ENCODE results near the gene BYSL. TPM values are rescaled to one million over a fixed set of nuclear protein-coding genes. Genes with fewer than 3 reads are reported as not detected.
"Not testable (repeated sequence)": the region's sequence is repeated elsewhere in the genome, so short reads cannot be mapped to it uniquely, and the experiment has no call there.

The BYSL gene
- total RNA-seq, 1 donor from 2014 or later, result 43.2 TPM

GRCh38 chr6:41939848-41940758, 18.8 kb downstream of the BYSL start:
- Mint-ChIP-seq H3K27ac (peak overlapping the region; percentile 83), H3K4me1 (peaks cover 65% of the 10 kb centered on the region), H3K4me3 (peak overlapping the region; percentile 90), H3K27me3 (no peaks in the 10 kb centered on the region), H3K9me3 (no peaks in the 10 kb centered on the region), H3K36me3 (ENCODE audit: low read depth) (peaks cover 24% of the 10 kb centered on the region)
- intact Hi-C loops (cut with micrococcal nuclease), result loop anchor here (5.0 kb wide), 1 partner anchor 37 kb away; no protein-coding TSS in a partner anchor
- ATAC-seq (ENCODE audit: low read depth), result no peak
- DNase-seq, result no peak
- ChIA-PET POLR2A (interaction anchor here (0.5 to 13.0 kb wide), 13 partner anchors 8 to 909 kb away, joined by 3 to 195 read pairs (median 7); partner anchors contain the start of genes BYSL, MED20, TAF8 and USP49), CTCF (interaction anchor here (0.8 to 8.0 kb wide), 4 partner anchors 19 to 153 kb away, joined by 3 to 90 read pairs (median 9); partner anchors contain the start of genes BYSL, MED20 and TOMM6)
- TF ChIP-seq, protein P1, sequence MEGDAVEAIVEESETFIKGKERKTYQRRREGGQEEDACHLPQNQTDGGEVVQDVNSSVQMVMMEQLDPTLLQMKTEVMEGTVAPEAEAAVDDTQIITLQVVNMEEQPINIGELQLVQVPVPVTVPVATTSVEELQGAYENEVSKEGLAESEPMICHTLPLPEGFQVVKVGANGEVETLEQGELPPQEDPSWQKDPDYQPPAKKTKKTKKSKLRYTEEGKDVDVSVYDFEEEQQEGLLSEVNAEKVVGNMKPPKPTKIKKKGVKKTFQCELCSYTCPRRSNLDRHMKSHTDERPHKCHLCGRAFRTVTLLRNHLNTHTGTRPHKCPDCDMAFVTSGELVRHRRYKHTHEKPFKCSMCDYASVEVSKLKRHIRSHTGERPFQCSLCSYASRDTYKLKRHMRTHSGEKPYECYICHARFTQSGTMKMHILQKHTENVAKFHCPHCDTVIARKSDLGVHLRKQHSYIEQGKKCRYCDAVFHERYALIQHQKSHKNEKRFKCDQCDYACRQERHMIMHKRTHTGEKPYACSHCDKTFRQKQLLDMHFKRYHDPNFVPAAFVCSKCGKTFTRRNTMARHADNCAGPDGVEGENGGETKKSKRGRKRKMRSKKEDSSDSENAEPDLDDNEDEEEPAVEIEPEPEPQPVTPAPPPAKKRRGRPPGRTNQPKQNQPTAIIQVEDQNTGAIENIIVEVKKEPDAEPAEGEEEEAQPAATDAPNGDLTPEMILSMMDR (IDR thresholded peaks at IDR 0.05), result no peak

DNA sequence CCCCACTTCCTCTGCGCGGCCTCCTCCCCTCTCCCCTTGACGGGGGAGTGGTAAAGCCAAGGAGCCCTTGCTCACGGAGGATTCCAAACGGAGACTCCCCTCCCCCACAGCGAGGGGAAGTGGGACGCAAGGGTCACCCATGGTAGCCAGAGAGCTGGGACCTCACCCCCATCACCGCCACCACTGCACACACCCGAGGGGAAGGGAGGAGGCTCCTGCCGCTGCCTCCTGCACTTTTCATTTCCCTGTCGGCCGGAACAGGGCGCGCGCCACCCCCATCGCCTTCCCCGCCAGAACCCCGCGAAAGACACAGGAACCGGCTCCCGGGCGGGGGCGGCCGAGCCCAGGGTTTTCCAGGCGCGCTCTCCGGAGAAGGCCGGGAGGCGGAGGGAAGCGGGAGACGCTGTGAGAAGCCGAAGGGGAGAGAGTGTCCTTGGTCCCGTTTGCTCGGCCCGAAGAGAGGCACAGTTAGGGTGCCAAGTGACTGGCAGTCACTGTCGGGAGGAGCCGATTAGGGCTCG, 19.5 kb downstream of the BYSL start:
- CTCF ChIA-PET, result interaction anchor here (1.1 to 8.0 kb wide), 3 partner anchors 18 to 154 kb away, joined by 4 to 90 read pairs (median 4); partner anchors contain the start of gene TOMM6
- Mint-ChIP-seq H3K9me3 (no peaks in the 10 kb centered on the region), H3K27ac (peak overlapping the region; percentile 83), H3K4me3 (peak overlapping the region; percentile 90), H3K27me3 (no peaks in the 10 kb centered on the region), H3K4me1 (peaks cover 60% of the 10 kb centered on the region), H3K36me3 (ENCODE audit: low read depth) (peaks cover 25% of the 10 kb centered on the region)
- intact Hi-C loops (cut with micrococcal nuclease), result loop anchor here (1.0 to 5.0 kb wide), 6 partner anchors 17 to 98 kb away; partner anchors contain the start of genes BYSL, MED20 and USP49
- DNase-seq (peak; percentile 45), ATAC-seq (ENCODE audit: low read depth) (peak; percentile 15)
- TF ChIP-seq, protein P1 (IDR thresholded peaks at IDR 0.05), result no peak
- POLR2A ChIA-PET, result interaction anchor here (0.7 to 13.0 kb wide), 9 partner anchors 19 to 535 kb away, joined by 3 to 195 read pairs (median 7); partner anchors contain the start of genes BYSL, MED20, TAF8 and USP49

DNA sequence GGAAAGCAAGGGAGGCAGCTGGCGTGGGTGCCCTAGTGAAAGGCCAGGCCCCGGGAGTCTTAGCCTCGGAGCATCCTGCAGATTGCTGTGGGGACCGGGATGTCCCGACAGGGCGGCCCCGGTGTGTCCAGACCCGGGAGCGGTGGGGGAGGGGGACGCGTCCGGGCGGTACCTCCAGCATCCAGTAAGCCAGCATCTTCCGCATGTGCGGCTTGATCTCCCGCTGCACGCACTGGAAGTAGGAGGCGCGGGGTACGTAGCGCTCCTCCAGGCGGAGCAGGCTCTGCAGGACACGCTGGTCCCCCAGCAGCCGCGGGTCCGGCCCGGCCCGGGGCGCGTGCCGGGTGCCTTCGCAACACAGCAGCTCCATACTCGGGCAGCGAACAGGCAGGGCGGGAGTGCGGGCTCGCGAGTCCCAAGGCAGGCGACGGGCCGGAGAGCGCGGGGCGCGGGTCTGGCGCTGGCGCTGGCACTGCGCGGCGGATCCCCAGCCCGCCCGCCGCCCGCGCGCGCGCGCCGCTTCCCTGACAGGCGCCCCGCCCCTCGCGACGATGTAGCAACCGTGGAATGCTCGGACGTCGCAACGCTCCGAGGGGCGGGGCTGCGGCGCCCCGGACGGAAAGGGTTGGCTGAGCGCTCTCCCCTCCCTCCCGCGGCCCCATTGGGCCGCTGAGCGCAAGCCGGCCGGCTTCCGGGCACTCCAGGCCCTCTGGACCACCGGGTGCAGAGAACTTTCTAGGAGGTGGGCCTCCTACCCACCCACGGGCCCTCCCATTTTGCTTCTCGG, 20.2 kb downstream of the BYSL start, which contains the start of gene CCND3:
CCND3 (minus strand) TSS at position 529 of the 787 bp plus-strand sequence; CDS start at position 370, 159 bp downstream.
- peak within 1 kb of the TSS; percentile 90 for H3K4me3 Mint-ChIP-seq
- peak; percentile 85 for DNase-seq
- ATAC-seq (ENCODE audit: low read depth), result peak; percentile 92
- CTCF ChIA-PET, result interaction anchor here (0.9 to 8.0 kb wide), 4 partner anchors 19 to 154 kb away, joined by 4 to 90 read pairs (median 5); partner anchors contain the start of genes BYSL, MED20 and TOMM6
- H3K27ac Mint-ChIP-seq, result peak within 1 kb of the TSS; percentile 89
- peaks cover 53% of the 10 kb centered on the region for H3K4me1 Mint-ChIP-seq
- H3K9me3 Mint-ChIP-seq, result no peaks in the 10 kb centered on the region
- POLR2A ChIA-PET, result interaction anchor here (0.6 to 13.0 kb wide), 13 partner anchors 9 to 154 kb away, joined by 3 to 195 read pairs (median 4); partner anchors contain the start of genes BYSL, MED20, TAF8 and TOMM6
- intact Hi-C loops (cut with micrococcal nuclease), result loop anchor here (1.0 to 5.0 kb wide), 6 partner anchors 17 to 98 kb away; partner anchors contain the start of genes BYSL, MED20 and USP49
- H3K27me3 Mint-ChIP-seq, result no peaks in the 10 kb centered on the region
- H3K36me3 Mint-ChIP-seq (ENCODE audit: low read depth), result peaks cover 19% of the 10 kb centered on the region
- TF ChIP-seq, protein P1 (IDR thresholded peaks at IDR 0.05), result no peak

- Mint-ChIP-seq H3K27me3 (no peaks in the 10 kb centered on the region), H3K36me3 (ENCODE audit: low read depth) (peaks cover 13% of the 10 kb centered on the region), H3K9me3 (no peaks in the 10 kb centered on the region), H3K4me1 (peaks cover 47% of the 10 kb centered on the region), H3K27ac (peak overlapping the region; percentile 89), H3K4me3 (peak overlapping the region; percentile 90)
- DNase-seq (no peak), ATAC-seq (ENCODE audit: low read depth) (peak; percentile 18)
- CTCF ChIA-PET, result interaction anchor here (0.9 to 8.0 kb wide), 4 partner anchors 19 to 155 kb away, joined by 4 to 90 read pairs (median 5); partner anchors contain the start of genes BYSL, MED20 and TOMM6
- TF ChIP-seq, protein P1 (IDR thresholded peaks at IDR 0.05), result no peak
- POLR2A ChIA-PET, result interaction anchor here (0.6 to 13.0 kb wide), 15 partner anchors 8 to 872 kb away, joined by 3 to 195 read pairs (median 4); partner anchors contain the start of genes BYSL, MED20, TAF8 and TOMM6
- intact Hi-C loops (cut with micrococcal nuclease), result loop anchor here (5.0 kb wide), 1 partner anchor 35 kb away; no protein-coding TSS in a partner anchor
Observed at GRCh38 chr6:41942067-41942851, 21.0 kb downstream of the BYSL start.

- not testable (repeated sequence) for ATAC-seq (ENCODE audit: low read depth); H3K36me3 Mint-ChIP-seq (ENCODE audit: low read depth); H3K4me3 Mint-ChIP-seq; H3K27me3 Mint-ChIP-seq; DNase-seq; H3K9me3 Mint-ChIP-seq
- ChIA-PET POLR2A (interaction anchor here (0.6 to 13.0 kb wide), 8 partner anchors 60 to 873 kb away, joined by 3 to 195 read pairs (median 6); partner anchors contain the start of genes TAF8 and TOMM6), CTCF (interaction anchor here (1.3 to 8.0 kb wide), 2 partner anchors 22 to 100 kb away, joined by 6 to 90 read pairs; partner anchors contain the start of genes BYSL and MED20)
- Mint-ChIP-seq H3K4me1 (peaks cover 40% of the 10 kb centered on the region), H3K27ac (peak overlapping the region; percentile 89)
- intact Hi-C loops (cut with micrococcal nuclease), result loop anchor here (5.0 kb wide), 1 partner anchor 34 kb away; no protein-coding TSS in a partner anchor
Observed at GRCh38 chr6:41942882-41943281, 21.6 kb downstream of the BYSL start.
